ENCODE measurements around the gene MAMDC4.

MAMDC4 gene

GRCh38 chr9:136806631-136807201, 45.4 kb upstream of the MAMDC4 start:
- no peak for TF ChIP-seq CTCF (IDR thresholded peaks at IDR 0.05; ENCODE audit: low read depth, low read length, missing control alignments)

GRCh38 chr9:136807281-136808074, 44.7 kb upstream of the MAMDC4 start, which contains the start of gene RABL6:
Gene RABL6 (plus strand): TSS chr9:136807948. CDS start chr9:136808197, 249 bp downstream.
- peak within 1 kb of the TSS; percentile 53 for H3K4me3 ChIP-seq (replicated peaks; ENCODE audit: low read depth, low read length)
- no peak for DNase-seq (ENCODE audit: extremely low read depth, low read depth)
- TF ChIP-seq CTCF (IDR thresholded peaks at IDR 0.05; ENCODE audit: low read depth, low read length, missing control alignments) = no peak

More at GRCh38 chr9:136806631-136807201, 45.4 kb upstream of the MAMDC4 start:
- H3K4me3 ChIP-seq (replicated peaks; ENCODE audit: low read depth, low read length) = peak overlapping the region; percentile 53
- DNase-seq (ENCODE audit: extremely low read depth, low read depth) = no peak

GRCh38 chr9:136808075-136808805, 43.9 kb upstream of the MAMDC4 start:
- no peak for TF ChIP-seq CTCF (IDR thresholded peaks at IDR 0.05; ENCODE audit: low read depth, low read length, missing control alignments)
- H3K4me3 ChIP-seq (replicated peaks; ENCODE audit: low read depth, low read length) = peak overlapping the region; percentile 53
- DNase-seq (ENCODE audit: extremely low read depth, low read depth) = no peak

- no peak for TF ChIP-seq CTCF (IDR thresholded peaks at IDR 0.05; ENCODE audit: low read depth, low read length, missing control alignments)
- no peak for DNase-seq (ENCODE audit: extremely low read depth, low read depth)
- H3K4me3 ChIP-seq (replicated peaks; ENCODE audit: low read depth, low read length) = peak overlapping the region; percentile 53
These were observed 43.4 kb upstream of the MAMDC4 start for GRCh38 chr9:136808806-136809158.

- TF ChIP-seq CTCF (IDR thresholded peaks at IDR 0.05; ENCODE audit: low read depth, low read length, missing control alignments) = no peak
- H3K4me3 ChIP-seq (replicated peaks; ENCODE audit: low read depth, low read length) = no peak overlapping the region
- DNase-seq (ENCODE audit: extremely low read depth, low read depth) = no peak
These were observed 37.3 kb upstream of the MAMDC4 start for GRCh38 chr9:136814725-136815421.

- no peak for TF ChIP-seq CTCF (IDR thresholded peaks at IDR 0.05; ENCODE audit: low read depth, low read length, missing control alignments)
- no peak for DNase-seq (ENCODE audit: extremely low read depth, low read depth)
- no peak overlapping the region for H3K4me3 ChIP-seq (replicated peaks; ENCODE audit: low read depth, low read length)
These were observed 36.7 kb upstream of the MAMDC4 start for GRCh38 chr9:136815422-136815782.

Data from HFF-Myc (cell line).